ENCODE measurements around the gene PTPN14. TPM values are rescaled to one million over a fixed set of nuclear protein-coding genes. Genes with fewer than 3 reads are reported as not detected.

PTPN14 gene
- total and polyA plus RNA-seq, 2 of the 8 experiments (the other 6 are each of a cell fraction or from before 2014, with no cell fraction given): 14.4 to 93.6 TPM

DNA sequence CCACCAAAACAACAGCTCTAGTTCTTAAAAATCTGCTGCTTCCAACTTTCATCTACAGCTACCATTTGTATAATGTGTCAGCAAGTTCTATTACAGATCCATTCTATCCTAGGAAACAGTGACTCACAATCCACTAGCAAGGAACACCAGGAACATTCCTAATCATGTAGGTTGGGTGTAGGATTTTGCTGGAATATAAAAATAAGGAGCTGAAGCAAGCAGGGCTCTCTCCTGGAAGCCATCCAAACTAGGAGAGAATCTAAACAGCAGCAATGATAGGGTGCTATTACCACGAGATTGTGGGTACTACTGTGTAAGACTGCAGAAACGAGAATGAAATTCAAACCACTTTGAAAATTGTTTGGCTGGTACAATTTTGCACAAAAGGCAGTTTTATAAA lies 135.0 kb downstream of the PTPN14 start:
- no peak overlapping the region for H4K8ac ChIP-seq (ENCODE audit: extremely low read depth, insufficient read depth, low read length)
- H3K27me3 ChIP-seq (replicated peaks in 1 of 4; ENCODE audit: control insufficient read depth in 3 of 4, extremely low read depth in 1 of 4, insufficient read depth in 3 of 4, low read length in 3 of 4): no peaks in the 10 kb centered on the region
- ChIA-PET POLR2A (ENCODE audit: partially characterized antibody) (interaction anchor here (0.9 to 1.1 kb wide), 2 partner anchors 11 to 135 kb away, joined by 3 read pairs; partner anchors contain the start of gene PTPN14), CTCF (ENCODE audit: partially characterized antibody) (interaction anchor here (0.7 to 2.0 kb wide), 4 partner anchors 9 to 150 kb away, joined by 3 to 7 read pairs (median 3); no protein-coding TSS in a partner anchor)
- H2BK12ac ChIP-seq (ENCODE audit: low read depth, low read length): no peak overlapping the region
- H2AK5ac ChIP-seq (ENCODE audit: low read depth, low read length): no peak overlapping the region
- DNase-seq (ENCODE audit: low read depth in 1 of 2, low spot score in 2 of 2): no peak
- no peak overlapping the region for H3K23ac ChIP-seq (ENCODE audit: insufficient read length)
- H2BK15ac ChIP-seq (ENCODE audit: low read length): no peak overlapping the region
- H3K18ac ChIP-seq (ENCODE audit: extremely low read depth, low read length): no peak overlapping the region
- H4K5ac ChIP-seq (ENCODE audit: insufficient read length, low read depth, low read length): no peak overlapping the region
- WGBS, 2 experiments (ENCODE audit: extremely low coverage in 1 of 2, insufficient coverage in 1 of 2, insufficient read length in 1 of 2, insufficient replicate concordance in 2 of 2, low coverage in 1 of 2, low lambda C conversion rate in 2 of 2, missing lambda C conversion rate in 1 of 2): 84% methylated on average over 2 of the region's 2 CpGs; no CpG with 5 or more reads in 1 of the 2 experiments
- H2AFZ ChIP-seq (ENCODE audit: low read length): no peak overlapping the region
- no peak overlapping the region for H3K4ac ChIP-seq (replicated peaks; ENCODE audit: insufficient read length, low read depth, low read length)
- no peak overlapping the region for H3K56ac ChIP-seq (replicated peaks; ENCODE audit: insufficient read length, low read depth, low read length)
- no peak overlapping the region for H3K4me2 ChIP-seq (ENCODE audit: insufficient read depth in 1 of 2, low read depth in 2 of 2, low read length in 2 of 2)
- H3K14ac ChIP-seq (ENCODE audit: insufficient read length): no peak overlapping the region
- H4K20me1 ChIP-seq (replicated peaks in 1 of 2; ENCODE audit: control insufficient read depth in 1 of 2, insufficient read depth in 2 of 2, low read length in 2 of 2): no peaks in the 10 kb centered on the region
- peaks cover 0 to 42% of the 10 kb centered on the region in 2 experiments; a peak in 2 of 4 replicates for H3K79me2 ChIP-seq (ENCODE audit: control insufficient read depth in 1 of 2, insufficient read depth in 2 of 2, low read length in 2 of 2)
- H3K27ac ChIP-seq (ENCODE audit: low read depth, low read length): no peak overlapping the region
- no peak for FAIRE-seq
- no peak overlapping the region for H2BK5ac ChIP-seq (ENCODE audit: low read depth, low read length)
- no peak overlapping the region for H3K9ac ChIP-seq (replicated peaks in 1 of 4; ENCODE audit: extremely low read depth in 1 of 4, low read depth in 3 of 4, low read length in 3 of 4)
- no peaks in the 10 kb centered on the region for H3K23me2 ChIP-seq (ENCODE audit: low read depth, low read length)
- H4K91ac ChIP-seq (replicated peaks; ENCODE audit: insufficient read length, low read length): no peak overlapping the region
- no peak overlapping the region for H2BK20ac ChIP-seq (ENCODE audit: low read length)
- no peaks in the 10 kb centered on the region for H3K36me3 ChIP-seq (ENCODE audit: control insufficient read depth in 2 of 4, insufficient read depth in 4 of 4, low read length in 3 of 4)
- H3K79me1 ChIP-seq (ENCODE audit: low read depth, low read length): peaks cover 4% of the 10 kb centered on the region; the same call in 1 of the 2 replicates
- H2BK120ac ChIP-seq (replicated peaks; ENCODE audit: low read depth, low read length): no peak overlapping the region
- peaks cover 2 to 12% (median 7%) of the 10 kb centered on the region in 4 experiments; a peak in 4 of 7 replicates for H3K4me1 ChIP-seq (replicated peaks in 1 of 4; ENCODE audit: control insufficient read depth in 3 of 4, insufficient read depth in 4 of 4, low read length in 3 of 4)
- H3K4me3 ChIP-seq (ENCODE audit: extremely low read depth in 1 of 4, insufficient read depth in 2 of 4, low read depth in 3 of 4, low read length in 4 of 4): no peak overlapping the region
- no peak for TF ChIP-seq HDAC2 (IDR thresholded peaks at IDR 0.05; ENCODE audit: borderline replicate concordance in 1 of 2, low read depth in 2 of 2, low read length in 2 of 2)
- H3K9me3 ChIP-seq (ENCODE audit: insufficient read depth in 2 of 2, low read depth in 1 of 2, low read length in 1 of 2): no peaks in the 10 kb centered on the region
